ENCODE data around the gene RPS29.
"Not testable (repeated sequence)": the region's sequence is repeated elsewhere in the genome, so short reads cannot be mapped to it uniquely, and the experiment has no call there.

The RPS29 gene

GRCh38 chr14:49598189-49598484 is 12.0 kb upstream of the RPS29 start:
- no peak for DNase-seq (ENCODE audit: low read depth)

GRCh38 chr14:49594347-49595091 is 8.3 kb upstream of the RPS29 start:
- peak; percentile 93 for DNase-seq (ENCODE audit: low read depth)

- DNase-seq (ENCODE audit: low read depth), result peak; percentile 77
Observed at GRCh38 chr14:49593016-49593415, 6.8 kb upstream of the RPS29 start.

- DNase-seq (ENCODE audit: low read depth), result no peak
Observed at GRCh38 chr14:49589387-49589786, 3.2 kb upstream of the RPS29 start.

GRCh38 chr14:49586673-49587460 is 687 bp upstream of the RPS29 start:
- DNase-seq (ENCODE audit: low read depth), result peak; percentile 71

- DNase-seq (ENCODE audit: low read depth), result not testable (repeated sequence)
Observed at GRCh38 chr14:49584981-49585640, 1.1 kb downstream of the RPS29 start.

DNA sequence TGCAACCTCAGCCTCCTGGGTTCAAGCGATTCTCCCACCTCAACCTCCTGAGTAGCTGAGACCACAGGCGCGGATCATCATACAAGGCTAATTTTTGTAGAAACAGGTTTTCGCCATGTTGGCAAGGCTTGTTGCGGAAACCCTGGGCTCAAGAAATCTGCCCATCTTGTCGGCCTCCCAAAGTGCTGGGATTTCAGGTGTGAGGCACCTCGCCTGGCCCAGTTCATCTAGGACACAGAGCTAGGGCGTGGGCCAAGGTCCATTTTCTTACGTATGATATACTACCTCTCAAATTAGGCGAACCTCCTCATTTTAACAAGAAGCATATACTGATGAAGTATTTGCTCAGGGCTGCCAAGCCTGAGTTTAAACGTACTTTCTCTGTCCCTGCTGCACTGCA is 2.1 kb downstream of the RPS29 start:
- DNase-seq (ENCODE audit: low read depth), result no peak

GRCh38 chr14:49583629-49584028 is 2.6 kb downstream of the RPS29 start:
- DNase-seq (ENCODE audit: low read depth), result no peak

GRCh38 chr14:49582113-49582977 is 3.8 kb downstream of the RPS29 start:
- no peak for DNase-seq (ENCODE audit: low read depth)

DNA sequence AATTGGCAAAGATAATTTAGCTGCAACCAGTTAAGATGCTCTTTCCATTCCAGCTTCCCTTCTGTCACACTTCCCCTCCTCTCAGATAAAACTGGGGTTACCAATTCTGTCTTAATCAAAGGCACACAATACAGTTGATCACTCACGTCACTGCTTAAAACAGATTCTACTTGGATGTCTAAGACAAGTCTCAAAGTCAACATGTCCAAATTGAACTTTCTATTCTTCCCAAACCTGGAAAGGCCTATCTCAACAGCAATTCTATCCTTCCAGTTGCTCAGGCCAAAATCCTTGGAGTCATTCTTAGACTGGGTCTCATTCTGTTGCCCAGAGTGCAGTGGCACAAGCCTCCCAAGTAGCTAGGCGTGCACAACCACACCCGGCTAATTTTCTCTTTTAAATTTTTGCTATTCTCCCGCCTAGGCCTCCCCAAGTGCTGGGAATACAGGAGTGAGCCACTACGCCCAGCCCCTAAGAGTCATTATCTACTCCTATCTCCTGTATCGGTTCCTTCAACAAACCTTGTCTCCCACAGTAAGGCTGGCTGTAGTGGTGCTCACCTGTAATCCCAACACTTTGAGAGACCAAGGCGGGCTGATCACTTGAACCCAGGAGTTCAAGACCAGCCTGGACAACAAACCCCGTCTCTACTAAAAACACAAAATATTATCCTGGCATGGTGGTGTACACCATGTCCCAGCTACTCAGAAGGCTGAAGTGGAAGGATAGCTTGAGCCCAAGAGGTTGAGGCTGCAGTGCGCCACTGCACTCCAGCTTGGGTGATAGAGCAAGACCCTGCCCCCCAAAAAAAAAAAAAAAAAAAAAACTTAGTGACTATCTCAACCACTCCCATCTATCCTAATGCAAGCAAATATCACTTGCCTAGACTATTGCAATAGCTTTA is 4.7 kb downstream of the RPS29 start:
- DNase-seq (ENCODE audit: low read depth), result no peak

DNA sequence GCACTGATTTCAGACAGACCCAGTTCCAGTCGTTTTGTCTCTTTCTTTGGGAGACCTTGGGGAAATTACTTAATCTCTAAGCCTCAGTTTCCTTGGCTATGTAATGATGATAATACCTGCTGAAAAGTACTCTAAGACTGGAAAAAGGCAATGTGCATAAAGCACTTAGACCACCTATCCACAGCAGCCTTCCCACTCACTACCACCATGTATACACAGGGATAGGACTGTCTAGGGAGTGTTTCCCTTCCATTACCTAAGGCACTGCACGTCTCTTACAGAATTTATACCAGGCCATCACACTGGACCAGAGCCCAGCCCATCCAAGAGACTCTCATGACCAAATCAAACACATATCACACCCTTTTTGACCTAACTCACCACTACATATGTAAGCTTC is 6.3 kb downstream of the RPS29 start:
- no peak for DNase-seq (ENCODE audit: low read depth)

DNA sequence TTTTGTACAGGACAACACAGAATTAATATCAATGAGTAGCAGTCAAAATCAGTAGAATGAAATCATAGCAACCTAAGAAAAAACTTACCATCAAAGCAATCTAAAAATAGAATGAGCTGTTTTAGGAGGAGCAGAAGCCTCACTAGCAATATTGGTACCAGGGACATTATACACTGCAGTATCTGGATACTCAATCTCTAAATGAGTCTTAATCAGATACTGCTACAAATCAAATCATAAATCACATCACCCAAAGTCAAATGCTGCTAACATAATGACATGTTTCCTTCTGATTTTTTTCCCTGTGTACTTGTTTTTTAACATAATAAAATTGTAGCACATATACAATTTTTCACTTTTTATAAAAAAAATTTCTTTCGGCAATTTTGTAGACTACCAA is 8.0 kb downstream of the RPS29 start:
- DNase-seq (ENCODE audit: low read depth), result no peak

GRCh38 chr14:49574038-49574437 is 12.1 kb downstream of the RPS29 start:
- no peak for DNase-seq (ENCODE audit: low read depth)

DNA sequence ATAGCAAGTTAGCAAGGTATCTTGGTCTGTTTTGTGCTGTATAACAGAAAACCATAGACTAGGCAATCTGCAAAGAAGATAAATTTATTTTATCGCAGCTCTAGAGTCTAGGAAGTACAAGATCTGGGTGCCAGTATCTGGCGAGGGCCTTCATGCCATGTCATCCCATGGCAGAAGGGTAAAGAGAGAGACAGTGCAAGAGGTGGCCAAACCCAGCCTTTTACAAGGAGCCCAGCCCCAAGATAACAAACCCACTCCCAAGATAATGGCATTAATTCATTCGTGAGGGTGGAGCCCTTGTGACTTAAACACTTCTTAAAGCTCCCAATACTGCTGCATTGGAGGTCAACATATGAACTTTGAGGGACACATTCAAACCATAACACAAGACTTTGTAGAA is 16.9 kb downstream of the RPS29 start:
- no peak for DNase-seq (ENCODE audit: low read depth)

- no peak for DNase-seq (ENCODE audit: low read depth)
Observed at GRCh38 chr14:49566714-49567113, 19.5 kb downstream of the RPS29 start.

DNA sequence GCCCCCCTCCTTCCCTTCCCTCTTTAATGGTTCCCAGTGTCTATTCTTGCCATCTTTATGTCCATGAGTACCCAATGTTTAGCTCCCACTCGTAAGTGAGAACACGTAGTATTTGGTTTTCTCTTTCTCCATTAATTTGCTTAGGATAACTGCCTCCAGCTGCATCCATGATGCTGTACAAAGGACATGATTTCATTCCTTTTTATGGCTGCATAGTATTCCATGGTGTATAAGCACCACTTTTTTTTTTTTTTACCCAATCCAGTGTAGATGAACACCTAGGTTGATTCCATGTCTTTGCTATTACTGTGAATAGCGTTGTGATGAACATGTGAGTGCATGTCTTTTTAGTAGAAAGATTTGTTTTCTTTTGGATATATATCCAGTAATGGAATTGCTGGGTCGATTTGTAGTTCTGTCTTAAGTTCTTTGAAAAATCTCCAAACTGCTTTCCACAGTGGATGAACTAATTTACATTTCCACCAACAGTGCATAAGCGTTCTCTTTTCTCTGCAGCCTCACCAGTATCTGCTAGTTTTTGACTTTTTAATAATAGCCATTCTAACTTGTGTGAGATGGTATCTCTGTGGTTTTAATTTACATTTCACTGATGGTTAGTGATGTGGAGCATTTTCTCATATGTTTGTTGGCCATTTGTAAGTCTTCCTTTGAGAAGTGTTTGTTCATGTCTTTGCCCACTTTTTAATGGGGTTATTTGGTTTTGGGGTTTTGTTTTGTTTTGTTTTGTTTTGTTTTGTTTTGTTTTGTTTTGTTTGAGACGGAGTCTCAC is 26.0 kb downstream of the RPS29 start:
- no peak for DNase-seq (ENCODE audit: low read depth)

- no peak for DNase-seq (ENCODE audit: low read depth)
Observed at GRCh38 chr14:49553892-49554291, 32.3 kb downstream of the RPS29 start.

GRCh38 chr14:49553106-49553505 is 33.1 kb downstream of the RPS29 start:
- no peak for DNase-seq (ENCODE audit: low read depth)

DNA sequence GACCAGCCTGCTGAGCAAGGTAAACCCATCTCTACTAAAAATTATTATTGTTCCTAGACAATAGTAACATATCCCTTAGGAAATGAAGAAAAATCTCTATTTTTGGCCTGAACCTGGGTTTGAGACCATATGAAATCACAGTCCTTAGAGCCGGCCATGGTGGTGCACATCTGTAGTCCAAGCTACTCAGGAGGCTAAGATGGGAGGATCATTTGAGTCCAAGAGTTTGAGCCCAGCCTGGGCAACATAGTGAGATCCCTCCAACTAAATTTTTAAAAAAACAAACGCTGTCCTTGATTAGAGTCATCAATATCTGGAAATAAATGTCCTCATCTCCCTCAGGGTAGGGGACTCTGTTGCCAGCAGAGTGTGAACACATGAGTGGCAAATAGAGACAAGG is 34.6 kb downstream of the RPS29 start:
- DNase-seq (ENCODE audit: low read depth), result no peak

Measured in amniotic epithelial cell (primary cell).